Stimulated activated CD4-positive, alpha-beta T cell treated with anti-CD3 and anti-CD28 coated beads, Interleukin-2, amount 100 ng/mL, for 48 hours (primary cell): ENCODE results near the gene CFAP90.

Experiments used
- DNase-seq, 2 donors: peaks; one replicate each; pipeline ENCODE4 v3.0.0-alpha.2; 2020

Gene CFAP90

GRCh38 chr5:7816535-7816901, 34.4 kb downstream of the CFAP90 start:
- no peak for DNase-seq

DNA sequence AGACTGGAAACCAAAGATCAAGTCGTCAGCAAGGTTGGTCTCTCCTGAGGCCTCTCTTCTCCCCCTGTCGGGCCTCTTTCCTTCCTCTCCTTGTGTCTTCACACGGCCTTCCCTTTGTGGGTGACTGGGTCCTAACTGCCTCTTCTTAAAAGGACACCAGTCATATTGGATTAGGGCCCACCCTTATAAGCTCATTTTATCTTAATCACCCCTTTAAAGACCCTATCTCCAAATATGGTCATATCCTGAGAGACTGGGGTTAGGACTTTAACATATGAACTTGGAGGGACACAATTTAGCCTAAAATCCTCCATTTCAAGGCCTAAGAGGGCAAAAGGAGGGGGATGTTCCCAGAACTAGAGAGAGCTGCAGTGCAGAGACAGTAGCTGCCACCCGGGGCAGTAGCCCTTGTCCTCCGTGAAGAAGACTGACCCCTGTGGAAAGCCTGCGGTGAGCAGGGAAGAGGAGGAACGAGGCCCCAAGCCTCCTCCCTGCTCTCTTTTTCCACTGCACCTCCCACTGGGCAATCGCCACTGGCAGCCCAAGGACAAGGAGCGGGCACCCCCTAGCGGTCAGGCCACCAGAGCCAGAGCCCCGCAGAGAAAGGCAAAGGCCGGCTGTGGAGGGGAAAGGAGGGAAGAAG, 34.9 kb downstream of the CFAP90 start:
- DNase-seq = peak; percentile 61 to 67

DNA sequence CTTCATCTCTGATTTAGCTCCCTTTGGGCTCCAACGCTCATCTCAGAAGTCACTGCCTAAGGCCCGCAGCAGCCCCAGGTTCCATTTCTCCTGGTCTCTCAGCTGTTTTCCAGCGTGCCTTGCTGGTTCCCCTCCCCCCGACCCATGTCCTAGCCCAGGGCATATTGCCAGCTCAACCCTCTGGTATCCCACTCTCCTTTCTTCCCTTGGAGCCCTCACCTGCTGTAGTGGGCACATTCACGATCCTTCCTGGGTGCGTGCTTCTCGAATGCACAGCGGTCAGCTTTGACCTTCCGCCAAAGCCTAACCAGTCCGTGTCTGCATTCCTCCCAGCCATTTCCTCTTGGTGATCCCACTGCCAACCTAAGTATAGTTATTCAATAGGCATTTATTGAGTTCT, 36.1 kb downstream of the CFAP90 start:
- DNase-seq = no peak

DNA sequence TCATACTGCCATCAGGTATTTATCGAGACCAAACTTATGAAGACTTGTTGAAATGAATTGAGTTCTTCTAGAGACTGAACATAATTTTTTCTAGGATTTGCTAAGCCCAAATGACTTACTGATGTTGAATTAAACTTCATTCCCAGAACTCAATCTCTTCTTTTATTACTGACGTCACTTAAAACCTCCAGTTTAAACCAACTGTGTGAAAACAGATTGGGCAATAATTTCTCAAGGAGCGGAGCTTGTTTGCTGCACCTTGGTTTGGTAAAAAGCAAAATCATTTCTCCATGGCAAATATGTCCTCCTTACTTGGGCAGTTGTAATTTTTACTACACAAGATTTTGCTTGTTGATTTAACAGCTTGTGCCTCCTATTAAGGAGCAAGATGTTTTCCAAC, 37.4 kb downstream of the CFAP90 start:
- no peak for DNase-seq

GRCh38 chr5:7813007-7813406, 37.9 kb downstream of the CFAP90 start:
- no peak for DNase-seq

DNA sequence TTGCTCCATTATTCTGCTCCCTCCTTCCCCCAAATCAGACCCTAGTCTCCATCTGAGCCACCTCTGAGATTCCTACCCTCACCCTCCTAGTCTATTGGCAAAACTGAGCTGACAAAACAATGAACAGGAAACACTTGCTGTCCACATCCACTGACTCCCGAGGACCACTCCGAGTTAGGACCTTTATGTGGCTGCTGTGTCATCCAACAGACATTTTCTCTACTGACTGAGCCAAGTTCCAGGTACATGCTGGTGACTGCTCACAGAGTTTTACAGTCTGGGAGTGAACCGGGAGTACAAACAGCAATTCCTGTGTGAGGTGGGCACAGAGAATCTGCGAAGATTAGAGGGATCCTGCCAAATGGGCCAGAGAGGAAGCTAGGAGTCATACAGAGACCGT, 39.2 kb downstream of the CFAP90 start:
- no peak for DNase-seq

- DNase-seq = no peak
Measured at GRCh38 chr5:7808998-7809397, 41.9 kb downstream of the CFAP90 start.

GRCh38 chr5:7805379-7805778, 45.6 kb downstream of the CFAP90 start:
- no peak for DNase-seq

DNA sequence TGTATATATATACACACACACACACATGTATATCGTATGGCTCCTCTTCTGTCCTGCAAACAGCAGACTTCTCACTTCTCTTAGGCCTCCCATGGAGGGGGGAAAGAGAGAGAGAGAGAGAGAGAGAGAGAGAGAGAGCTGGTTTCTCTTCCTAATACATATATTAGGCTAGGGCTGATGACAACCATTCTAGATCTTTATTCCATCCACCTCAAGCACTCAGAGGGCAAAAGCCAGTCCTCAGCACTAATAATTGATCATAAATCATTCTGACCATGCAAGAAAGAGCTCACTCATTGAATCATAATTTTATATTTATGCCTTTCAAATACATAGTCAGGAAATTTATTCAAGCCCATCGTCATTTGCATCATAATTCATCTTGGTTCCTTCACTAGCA, 47.0 kb downstream of the CFAP90 start:
- no peak for DNase-seq

GRCh38 chr5:7802855-7803254, 48.1 kb downstream of the CFAP90 start:
- DNase-seq = no peak

- DNase-seq = no peak
Measured at GRCh38 chr5:7801891-7802614, 48.9 kb downstream of the CFAP90 start.

DNA sequence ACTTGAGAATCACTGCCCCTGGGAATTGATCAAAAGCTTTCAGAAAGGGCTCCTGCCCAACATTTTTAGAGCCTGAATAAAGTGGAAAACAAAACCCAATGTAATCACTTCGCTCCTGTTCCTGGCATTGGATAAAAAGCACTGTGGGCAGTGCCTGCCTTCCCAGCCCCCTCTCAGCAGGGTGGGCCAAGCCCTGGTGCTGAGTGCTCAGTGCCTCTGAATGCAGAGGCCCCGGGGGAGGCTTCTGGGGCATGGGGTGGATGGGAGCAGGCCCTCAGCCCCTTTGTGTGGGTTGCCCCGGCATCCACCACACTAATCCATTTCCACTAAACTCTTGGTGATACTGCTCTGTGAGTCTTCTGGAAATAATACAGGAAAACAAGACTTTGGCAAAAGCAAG, 55.6 kb downstream of the CFAP90 start:
- no peak for DNase-seq

- DNase-seq = no peak
Measured at GRCh38 chr5:7794823-7795222, 56.1 kb downstream of the CFAP90 start.

DNA sequence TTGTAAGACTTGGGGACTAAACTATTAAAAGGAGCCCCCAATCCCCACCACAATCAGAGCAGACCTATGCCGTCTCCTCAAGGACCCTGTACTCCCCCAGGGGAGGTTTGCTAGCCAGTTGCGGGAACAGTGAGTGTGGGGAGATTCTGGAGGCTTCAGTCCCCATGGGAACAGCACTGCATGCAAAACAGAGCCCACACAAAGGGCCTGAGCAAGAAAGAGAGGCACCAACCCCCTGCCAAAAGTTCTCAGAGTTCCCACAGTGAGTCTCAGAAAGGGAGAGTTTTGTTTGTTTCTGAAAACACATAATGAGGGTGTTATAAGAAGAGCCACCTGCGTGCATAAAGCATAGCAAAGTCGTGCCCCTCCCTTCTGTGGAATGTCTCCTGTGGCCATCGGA, 56.6 kb downstream of the CFAP90 start:
- no peak for DNase-seq

DNA sequence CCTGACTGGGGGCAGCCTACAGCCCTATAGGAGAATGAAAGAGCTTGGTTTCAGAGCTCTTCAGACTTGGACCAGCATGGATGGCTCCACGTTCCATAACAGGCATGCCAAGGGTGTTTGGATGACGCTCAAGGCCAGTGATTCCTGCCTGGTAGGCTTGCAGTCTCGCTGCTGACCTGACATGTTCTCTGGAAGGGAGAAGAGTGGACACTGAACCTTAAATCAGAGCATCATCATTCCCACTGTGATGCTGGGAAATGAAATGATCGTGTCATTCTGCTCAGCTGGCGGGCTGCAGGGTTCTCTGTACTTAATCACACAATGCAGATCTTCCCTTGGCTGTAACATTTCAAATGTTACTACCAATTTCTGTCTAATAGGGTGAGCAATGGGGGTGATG, 57.0 kb downstream of the CFAP90 start:
- DNase-seq = no peak

DNA sequence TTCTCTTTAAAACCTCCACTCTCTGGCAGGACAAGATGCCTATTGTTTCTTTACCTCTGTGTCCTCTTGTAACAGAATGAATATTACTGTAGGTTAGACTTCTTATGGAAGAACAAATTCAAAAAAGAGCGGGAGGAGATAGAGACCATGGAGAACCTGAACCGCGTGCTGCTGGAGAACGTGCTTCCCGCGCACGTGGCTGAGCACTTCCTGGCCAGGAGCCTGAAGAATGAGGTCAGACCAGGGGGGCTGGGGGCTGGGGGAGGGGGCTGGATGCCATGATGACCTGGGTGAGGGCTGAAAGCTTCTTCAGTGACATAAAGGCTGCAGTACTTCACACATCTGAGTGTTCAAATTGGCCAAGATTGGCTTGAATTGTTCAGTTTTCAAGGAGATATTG, 61.4 kb downstream of the CFAP90 start:
- DNase-seq = no peak

DNA sequence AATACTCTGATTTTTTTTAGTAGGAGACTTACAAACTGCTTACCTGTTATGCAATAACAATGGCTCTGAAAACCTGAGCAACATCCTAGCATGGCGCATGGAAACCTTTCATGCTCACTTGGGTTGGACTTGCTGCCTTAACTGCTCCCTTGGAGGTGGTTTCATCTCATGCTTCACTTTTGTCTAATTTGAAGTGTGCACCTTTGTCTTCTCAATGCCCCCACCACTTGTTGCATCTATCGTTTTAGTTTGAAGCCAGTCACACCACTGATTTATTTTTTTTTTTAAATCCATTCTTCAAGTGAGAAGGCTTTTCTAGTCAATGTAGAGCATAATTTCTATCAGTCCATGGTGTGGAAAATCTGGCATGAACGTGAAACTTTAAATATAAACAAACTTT, 63.2 kb downstream of the CFAP90 start:
- no peak for DNase-seq

- no peak for DNase-seq
Measured at GRCh38 chr5:7784683-7785380, 66.1 kb downstream of the CFAP90 start.

DNA sequence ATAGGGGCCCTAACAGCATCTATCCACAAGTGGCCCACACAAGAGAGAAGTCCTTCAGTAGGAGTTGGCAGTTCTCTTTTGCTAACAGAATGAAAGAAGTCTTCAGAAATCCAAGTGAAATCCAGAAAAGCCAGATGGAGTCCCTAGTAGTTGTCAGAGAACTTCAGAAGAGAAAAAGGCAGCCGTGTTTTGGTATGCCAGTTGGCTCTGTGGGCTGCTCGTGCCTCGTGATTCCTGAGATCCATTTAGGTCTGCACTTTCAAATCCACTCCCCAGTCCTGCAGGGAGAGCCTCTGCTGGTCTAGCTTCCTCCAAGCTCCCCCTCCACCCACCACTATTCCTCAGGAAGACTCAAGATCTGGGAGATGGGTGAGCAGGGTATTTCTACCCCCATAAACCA, 69.0 kb downstream of the CFAP90 start:
- DNase-seq = no peak
